ENCODE data around the gene ANKLE1. TPM values are rescaled to one million over a fixed set of nuclear protein-coding genes. Genes with fewer than 3 reads are reported as not detected.

Gene ANKLE1
- total and polyA plus RNA-seq, 10 of the 15 experiments (the other 5 are each of a cell fraction or from before 2014, with no cell fraction given) = 2.2 to 17.9 (median 10.9) TPM

GRCh38 chr19:17282488-17283125 lies 906 bp downstream of the ANKLE1 start (continued):
- no peak for TF ChIP-seq E2F8 (IDR thresholded peaks at IDR 0.05; ENCODE audit: low read depth, partially characterized antibody)
- no peak for TF ChIP-seq NFYA (IDR thresholded peaks at IDR 0.05; ENCODE audit: borderline replicate concordance, low read depth, low read length)
- TF ChIP-seq NR2C1 (IDR thresholded peaks at IDR 0.05) = no peak
- no peak for TF ChIP-seq ZZZ3 (IDR thresholded peaks at IDR 0.05; ENCODE audit: control insufficient read depth, insufficient read length, low read depth)
- no peak for TF ChIP-seq TARDBP (IDR thresholded peaks at IDR 0.05; ENCODE audit: borderline replicate concordance)
- TF ChIP-seq STAT1 (conservative IDR thresholded peaks at IDR 0.05) = 0 out of 2 replicates have a peak, but pooled peaks have one; percentile 46
- peak; percentile 26; the same call in 1 of the 2 replicates for TF ChIP-seq EED (IDR thresholded peaks at IDR 0.05; ENCODE audit: low read depth)
- no peak for TF ChIP-seq FOS (IDR thresholded peaks at IDR 0.05; ENCODE audit: borderline replicate concordance, extremely low read depth, insufficient read length)
- no peak for TF ChIP-seq WRNIP1 (IDR thresholded peaks at IDR 0.05; ENCODE audit: borderline replicate concordance, low read depth, low read length)
- no peak for TF ChIP-seq NFXL1 (IDR thresholded peaks at IDR 0.05; ENCODE audit: borderline replicate concordance)
- TF ChIP-seq SPI1 (IDR thresholded peaks at IDR 0.05; ENCODE audit: borderline replicate concordance, insufficient read depth, low read depth, low read length) = no peak
- no peak for TF ChIP-seq ZNF384 (IDR thresholded peaks at IDR 0.05; ENCODE audit: borderline replicate concordance, low read depth, low read length)
- TF ChIP-seq CHD2 (IDR thresholded peaks at IDR 0.05; ENCODE audit: borderline replicate concordance, low read depth, low read length) = no peak
- no peak for TF ChIP-seq ATF7 (IDR thresholded peaks at IDR 0.05; ENCODE audit: low read depth)
- peak; percentile 38 for TF ChIP-seq DPF2 (IDR thresholded peaks at IDR 0.05)
- TF ChIP-seq POLR2AphosphoS2 (IDR thresholded peaks at IDR 0.05; ENCODE audit: low read depth, low read length) = no peak
- no peak for TF ChIP-seq SREBF1 (IDR thresholded peaks at IDR 0.05; ENCODE audit: low read length)
- TF ChIP-seq TBL1XR1 (IDR thresholded peaks at IDR 0.05; ENCODE audit: low read depth, low read length) = no peak
- TF ChIP-seq RAD51 (IDR thresholded peaks at IDR 0.05) = no peak
- peak; percentile 90 to 96 (median 94); a peak in 5 of 6 replicates for TF ChIP-seq CTCF (IDR thresholded peaks at IDR 0.05 in 2 of 3, conservative IDR thresholded peaks at IDR 0.05 in 1 of 3; ENCODE audit: control insufficient read depth in 2 of 3, extremely low read depth in 1 of 3, insufficient read depth in 1 of 3, low read depth in 3 of 3, low read length in 3 of 3)
- no peak for TF ChIP-seq ZBTB4 (CRISPR knock-in tag; IDR thresholded peaks at IDR 0.05)
- TF ChIP-seq RFX5 (IDR thresholded peaks at IDR 0.05; ENCODE audit: low read depth, low read length) = no peak
- 0 out of 2 replicates have a peak, but pooled peaks have one; percentile 34 for TF ChIP-seq ASH2L (IDR thresholded peaks at IDR 0.05; ENCODE audit: borderline replicate concordance, low read depth)
- no peak for TF ChIP-seq BCL11A (IDR thresholded peaks at IDR 0.05; ENCODE audit: low read depth, low read length)

All from GM12878 (cell line).